Memory B cell (primary cell): ENCODE measurements around the gene LMO2.
A peak's percentile ranks its signal among the peaks of the same experiment; 100 is the strongest.
"Not testable (repeated sequence)": the region's sequence is repeated elsewhere in the genome, so short reads cannot be mapped to it uniquely, and the experiment has no call there.

Source experiments
- ATAC-seq: fragments of 150-1000 bp; cut with Tn5 transposase; 2 replicates; pipeline ENCODE4 v1.10.0; 2021; ENCODE audit warnings: low read depth, mild to moderate bottlenecking, moderate library complexity
- DNase-seq, 2 donors: peaks; one replicate each; pipeline ENCODE4 v3.0.0; 2022; ENCODE audit warnings: low spot score in 2 of 2
- H3K27ac Mint-ChIP-seq: one replicate; pipeline ENCODE4 v1.8.0; 2022; ENCODE audit warnings: mild to moderate bottlenecking, moderate library complexity, mixed read lengths
- H3K27me3 Mint-ChIP-seq: one replicate; pipeline ENCODE4 v1.8.0; 2022; ENCODE audit warnings: mixed read lengths
- H3K36me3 Mint-ChIP-seq: one replicate; pipeline ENCODE4 v1.8.0; 2022; ENCODE audit warnings: mild to moderate bottlenecking, mixed read lengths
- H3K4me1 Mint-ChIP-seq: one replicate; pipeline ENCODE4 v1.8.0; 2022; ENCODE audit warnings: mixed read lengths
- H3K4me3 Mint-ChIP-seq: one replicate; pipeline ENCODE4 v1.8.0; 2022; ENCODE audit warnings: mild to moderate bottlenecking, moderate library complexity, mixed read lengths
- H3K9me3 Mint-ChIP-seq: one replicate; pipeline ENCODE4 v1.8.0; 2022; ENCODE audit warnings: mixed read lengths

The LMO2 gene

DNA sequence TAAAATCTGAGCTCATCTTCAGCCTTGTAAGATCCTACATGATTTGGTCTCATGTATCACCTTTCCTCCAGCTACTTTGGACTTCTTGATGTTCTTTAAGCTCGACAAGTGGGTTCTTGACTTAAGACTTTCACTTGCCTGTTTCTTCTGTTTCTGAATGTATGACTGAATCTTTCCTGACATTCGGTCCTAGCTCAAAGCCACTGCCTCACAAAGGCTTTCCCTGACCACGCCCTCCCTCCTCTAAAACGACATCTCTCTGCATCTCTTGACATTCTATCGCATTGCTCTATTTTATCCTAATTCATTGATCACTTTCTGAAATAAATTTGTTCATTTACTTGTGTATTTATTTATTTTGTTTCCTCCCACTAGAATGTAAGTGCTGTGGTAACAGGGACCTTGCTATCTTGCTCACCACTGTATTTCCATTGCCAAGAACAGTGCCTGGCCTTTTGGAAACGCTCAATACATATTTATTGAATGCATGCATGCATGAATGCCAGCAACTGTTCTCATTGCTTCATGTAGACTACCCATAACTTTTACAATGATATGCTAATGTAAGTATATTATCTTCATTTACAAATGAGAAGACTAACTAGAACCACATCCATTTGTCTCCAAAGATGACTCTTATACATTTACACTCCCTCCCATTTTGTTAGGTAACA is 43.0 kb downstream of the LMO2 start:
- no peak for DNase-seq
- peaks cover 1% of the 10 kb centered on the region for H3K36me3 Mint-ChIP-seq
- ATAC-seq = no peak
- H3K4me1 Mint-ChIP-seq = no peaks in the 10 kb centered on the region
- H3K9me3 Mint-ChIP-seq = no peaks in the 10 kb centered on the region
- no peak overlapping the region for H3K27ac Mint-ChIP-seq
- no peak overlapping the region for H3K4me3 Mint-ChIP-seq
- H3K27me3 Mint-ChIP-seq = peaks cover 4% of the 10 kb centered on the region

DNA sequence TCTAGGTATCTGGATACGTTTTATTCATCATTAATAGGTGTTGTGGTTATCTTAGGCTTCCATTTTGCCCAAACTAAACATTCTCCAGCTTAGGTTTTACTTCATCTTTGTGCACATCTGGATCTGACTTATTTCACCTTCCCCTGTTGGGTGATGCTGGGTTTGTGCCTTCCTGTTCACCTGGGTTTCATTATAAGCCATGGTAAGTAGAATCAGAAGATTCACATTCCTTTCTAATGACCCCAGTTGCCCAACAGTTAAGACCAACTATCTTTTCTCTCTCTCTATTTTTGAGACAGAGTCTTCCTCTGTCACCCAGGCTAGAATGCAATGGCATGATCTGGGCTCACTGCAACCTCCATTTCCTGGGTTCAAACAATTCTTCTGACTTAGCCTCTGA is 44.6 kb downstream of the LMO2 start:
- Mint-ChIP-seq H3K27me3 (peaks cover 4% of the 10 kb centered on the region), H3K27ac (no peak overlapping the region), H3K36me3 (peaks cover 1% of the 10 kb centered on the region), H3K4me1 (no peaks in the 10 kb centered on the region), H3K9me3 (no peaks in the 10 kb centered on the region), H3K4me3 (no peak overlapping the region)
- DNase-seq (no peak), ATAC-seq (no peak)

- no peak overlapping the region for H3K27ac Mint-ChIP-seq
- DNase-seq (no peak), ATAC-seq (no peak)
- H3K4me1 Mint-ChIP-seq = no peaks in the 10 kb centered on the region
- no peak overlapping the region for H3K4me3 Mint-ChIP-seq
- no peaks in the 10 kb centered on the region for H3K9me3 Mint-ChIP-seq
- no peaks in the 10 kb centered on the region for H3K36me3 Mint-ChIP-seq
- peaks cover 4% of the 10 kb centered on the region for H3K27me3 Mint-ChIP-seq
These were observed 47.6 kb downstream of the LMO2 start for GRCh38 chr11:33844236-33844635.

- H3K27ac Mint-ChIP-seq = no peak overlapping the region
- DNase-seq (no peak), ATAC-seq (no peak)
- H3K4me3 Mint-ChIP-seq = no peak overlapping the region
- H3K27me3 Mint-ChIP-seq = peaks cover 6% of the 10 kb centered on the region
- H3K36me3 Mint-ChIP-seq = no peaks in the 10 kb centered on the region
- H3K9me3 Mint-ChIP-seq = no peaks in the 10 kb centered on the region
- no peaks in the 10 kb centered on the region for H3K4me1 Mint-ChIP-seq
These were observed 48.9 kb downstream of the LMO2 start for GRCh38 chr11:33843018-33843417.

DNA sequence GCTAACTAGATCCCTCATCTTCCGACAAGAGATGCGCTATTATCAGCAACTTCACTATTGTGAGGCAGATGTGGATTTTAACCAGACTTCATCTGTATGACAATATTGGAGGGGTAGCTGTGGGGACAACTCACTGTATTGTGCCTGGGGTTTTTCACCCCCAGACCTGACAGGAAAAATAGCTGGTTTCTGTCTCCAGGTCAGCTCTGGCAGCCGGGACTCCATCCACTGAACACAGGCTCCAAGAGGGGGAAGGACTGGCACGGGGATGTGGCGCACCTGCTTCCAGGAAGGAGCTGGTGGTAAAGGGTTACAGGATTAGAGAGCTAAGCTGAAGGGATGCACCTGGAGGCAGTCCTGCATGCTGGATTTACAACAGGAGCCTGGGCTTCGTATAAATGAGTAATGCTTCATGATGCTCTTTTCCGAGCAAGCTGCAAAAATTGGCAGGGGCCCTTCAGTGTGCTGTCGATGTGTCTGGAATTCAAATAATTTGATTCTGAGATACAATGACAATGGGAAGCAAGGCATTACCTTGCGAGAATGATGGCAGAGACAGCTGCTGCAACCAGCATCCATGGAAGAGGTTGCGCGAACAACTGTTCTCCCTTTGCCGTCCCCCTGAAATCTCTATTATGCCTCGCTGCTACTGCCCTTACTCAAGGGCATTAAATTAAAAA is 49.5 kb downstream of the LMO2 start:
- Mint-ChIP-seq H3K9me3 (no peaks in the 10 kb centered on the region), H3K36me3 (no peaks in the 10 kb centered on the region), H3K27me3 (peaks cover 6% of the 10 kb centered on the region), H3K4me1 (no peaks in the 10 kb centered on the region), H3K27ac (no peak overlapping the region), H3K4me3 (no peak overlapping the region)
- ATAC-seq (no peak), DNase-seq (no peak)

DNA sequence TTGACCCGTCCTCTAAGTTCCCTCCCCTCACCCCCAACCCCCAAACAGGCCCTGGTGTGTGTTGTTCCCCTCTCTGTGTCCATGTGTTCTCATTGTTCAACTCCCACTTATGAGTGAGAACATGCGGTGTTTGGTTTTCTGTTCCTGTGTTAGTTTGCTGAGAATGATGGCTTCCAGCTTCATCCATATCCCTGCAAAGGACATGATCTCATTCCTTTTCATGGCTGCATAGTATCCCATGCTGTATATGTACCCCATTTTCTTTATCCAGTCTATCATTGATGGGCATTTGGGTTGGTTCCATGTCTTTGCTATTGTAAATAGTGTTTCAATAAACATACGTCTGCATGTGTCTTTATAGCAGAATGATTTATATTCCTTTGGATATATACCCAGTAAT is 53.6 kb downstream of the LMO2 start:
- ATAC-seq, DNase-seq, H3K4me1 Mint-ChIP-seq, H3K4me3 Mint-ChIP-seq, H3K36me3 Mint-ChIP-seq, H3K9me3 Mint-ChIP-seq, H3K27ac Mint-ChIP-seq: not testable (repeated sequence)
- peaks cover 11% of the 10 kb centered on the region for H3K27me3 Mint-ChIP-seq

GRCh38 chr11:33837334-33837733 is 54.5 kb downstream of the LMO2 start:
- peaks cover 18% of the 10 kb centered on the region for H3K27me3 Mint-ChIP-seq
- not testable (repeated sequence) for ATAC-seq, DNase-seq, H3K4me1 Mint-ChIP-seq, H3K36me3 Mint-ChIP-seq, H3K27ac Mint-ChIP-seq, H3K9me3 Mint-ChIP-seq, H3K4me3 Mint-ChIP-seq

- peaks cover 22% of the 10 kb centered on the region for H3K27me3 Mint-ChIP-seq
- DNase-seq = no peak
These were observed 56.6 kb downstream of the LMO2 start for GRCh38 chr11:33835143-33835878.

DNA sequence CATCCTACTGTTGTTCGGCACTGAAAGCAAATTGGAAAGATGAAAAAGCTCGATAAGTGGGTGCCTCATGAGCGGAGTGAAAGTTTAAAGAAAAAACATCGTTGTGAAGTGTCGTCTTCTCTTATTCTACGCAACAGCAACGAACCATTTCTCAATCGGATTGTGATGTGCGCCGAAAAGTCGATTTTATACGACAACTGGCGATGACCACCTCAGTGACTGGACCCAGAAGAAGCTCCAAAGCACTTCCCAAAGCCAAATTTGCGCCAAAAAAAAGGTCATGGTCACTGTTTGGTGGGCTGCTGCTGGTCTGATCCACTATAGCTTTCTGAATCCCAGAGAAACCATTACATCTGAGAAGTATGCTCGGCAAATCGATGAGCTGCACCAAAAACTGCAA is 59.2 kb downstream of the LMO2 start:
- H3K9me3 Mint-ChIP-seq = no peaks in the 10 kb centered on the region
- no peak overlapping the region for H3K4me3 Mint-ChIP-seq
- DNase-seq = no peak
- H3K4me1 Mint-ChIP-seq = peaks cover 5% of the 10 kb centered on the region
- no peaks in the 10 kb centered on the region for H3K36me3 Mint-ChIP-seq
- H3K27ac Mint-ChIP-seq = no peak overlapping the region
- H3K27me3 Mint-ChIP-seq = peaks cover 21% of the 10 kb centered on the region
- no peak for ATAC-seq

More at GRCh38 chr11:33835143-33835878, 56.6 kb downstream of the LMO2 start:
- no peaks in the 10 kb centered on the region for H3K9me3 Mint-ChIP-seq
- H3K36me3 Mint-ChIP-seq = no peaks in the 10 kb centered on the region
- H3K27ac Mint-ChIP-seq = no peak overlapping the region
- no peak for ATAC-seq
- no peaks in the 10 kb centered on the region for H3K4me1 Mint-ChIP-seq
- no peak overlapping the region for H3K4me3 Mint-ChIP-seq

DNA sequence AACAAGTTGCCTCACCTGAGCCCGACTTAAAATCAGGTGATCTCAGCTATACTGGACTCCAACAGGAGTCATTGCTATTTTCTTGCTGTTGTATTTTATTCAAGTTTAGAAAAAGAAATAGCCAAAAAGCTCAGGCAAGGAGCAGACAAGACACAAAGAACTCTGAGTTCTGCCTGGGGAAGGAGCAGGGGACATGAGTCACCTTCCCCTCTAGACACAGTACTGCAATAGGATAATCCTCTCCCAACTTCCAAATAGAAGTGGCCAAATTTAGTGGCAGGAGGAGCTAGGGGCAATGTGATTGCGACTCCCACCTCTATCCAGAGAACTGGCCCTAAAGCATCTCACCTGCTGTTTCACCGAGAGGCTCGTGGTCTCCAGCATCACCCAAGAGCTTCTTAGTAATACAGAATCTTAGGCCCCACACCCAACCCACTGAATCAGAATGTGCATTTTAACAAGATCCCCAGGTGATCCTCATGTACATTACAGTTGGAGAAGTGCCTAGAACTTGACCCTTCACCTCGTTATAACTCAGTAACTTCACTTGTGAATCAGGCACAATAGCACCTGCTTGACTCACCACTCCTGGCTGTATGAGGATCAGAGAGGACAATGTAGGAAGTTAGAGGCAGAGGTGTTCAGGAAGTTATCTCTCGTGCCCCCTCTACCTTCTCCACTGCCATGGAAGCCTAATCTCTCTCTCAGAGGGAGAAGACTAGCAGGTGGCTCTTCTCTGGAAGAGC is 60.8 kb downstream of the LMO2 start:
- Mint-ChIP-seq H3K27me3 (peaks cover 24% of the 10 kb centered on the region), H3K9me3 (no peaks in the 10 kb centered on the region)

GRCh38 chr11:33829430-33830141 is 62.3 kb downstream of the LMO2 start:
- Mint-ChIP-seq H3K4me3 (peak overlapping the region; percentile 83), H3K9me3 (no peaks in the 10 kb centered on the region), H3K4me1 (peaks cover 5% of the 10 kb centered on the region), H3K27ac (no peak overlapping the region), H3K36me3 (no peaks in the 10 kb centered on the region), H3K27me3 (peaks cover 29% of the 10 kb centered on the region)
- peak; percentile 88 for ATAC-seq
- DNase-seq = peak; percentile 48 to 55

More for the DNA sequence above, 60.8 kb downstream of the LMO2 start:
- Mint-ChIP-seq H3K4me1 (peaks cover 5% of the 10 kb centered on the region), H3K4me3 (no peak overlapping the region), H3K36me3 (no peaks in the 10 kb centered on the region), H3K27ac (no peak overlapping the region)
- DNase-seq = no peak
- ATAC-seq = no peak

GRCh38 chr11:33828604-33829429 is 63.1 kb downstream of the LMO2 start:
- H3K4me1 Mint-ChIP-seq = peaks cover 5% of the 10 kb centered on the region
- no peaks in the 10 kb centered on the region for H3K36me3 Mint-ChIP-seq
- DNase-seq = peak in 1 of 2 donors; percentile 19
- peaks cover 27% of the 10 kb centered on the region for H3K27me3 Mint-ChIP-seq
- no peaks in the 10 kb centered on the region for H3K9me3 Mint-ChIP-seq
- H3K27ac Mint-ChIP-seq = no peak overlapping the region
- peak; percentile 37 for ATAC-seq
- no peak overlapping the region for H3K4me3 Mint-ChIP-seq

DNA sequence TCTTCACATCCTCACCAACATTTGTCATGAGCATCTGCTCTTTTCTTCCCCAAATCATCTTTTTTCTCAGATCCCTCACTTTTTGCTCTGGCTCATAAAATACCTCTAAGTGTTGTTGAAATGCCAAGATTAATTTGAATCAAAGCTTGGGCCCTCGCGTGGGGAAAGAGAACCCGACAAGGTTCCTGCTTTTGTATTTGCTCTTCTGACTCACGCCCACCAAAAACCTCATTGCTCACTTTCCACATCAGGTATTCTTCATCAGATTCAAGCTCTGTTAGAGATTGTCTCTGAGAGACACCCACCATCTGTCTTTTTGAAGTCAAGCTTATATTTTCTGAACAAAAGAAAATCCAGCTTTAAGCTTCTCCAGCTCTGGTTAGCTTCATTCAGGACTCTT is 64.7 kb downstream of the LMO2 start:
- no peak overlapping the region for H3K27ac Mint-ChIP-seq

More for the DNA sequence above, 64.7 kb downstream of the LMO2 start:
- no peaks in the 10 kb centered on the region for H3K9me3 Mint-ChIP-seq
- peaks cover 21% of the 10 kb centered on the region for H3K27me3 Mint-ChIP-seq
- no peak overlapping the region for H3K4me3 Mint-ChIP-seq
- no peak for ATAC-seq
- H3K36me3 Mint-ChIP-seq = no peaks in the 10 kb centered on the region
- no peak for DNase-seq
- peaks cover 5% of the 10 kb centered on the region for H3K4me1 Mint-ChIP-seq
